KOPT-K1 (cell line): ENCODE data around the gene CMTM3.
"Not testable (repeated sequence)": the region's sequence is repeated elsewhere in the genome, so short reads cannot be mapped to it uniquely, and the experiment has no call there.

Experiments
- H3K27ac ChIP-seq: fragments of 200-600 bp; sonication (generic); 2 replicates; pipeline ENCODE4 v1.5.1; 2016; ENCODE audit warnings: antibody characterized with exemption, mild to moderate bottlenecking, low read depth, low read length; ENCODE audit not compliant: poor library complexity, severe bottlenecking
- H3K36me3 ChIP-seq: fragments of 200-600 bp; sonication (generic); 2 replicates; pipeline ENCODE4 v1.5.1; 2017; ENCODE audit warnings: antibody characterized with exemption, mild to moderate bottlenecking, low read length, moderate library complexity; ENCODE audit not compliant: insufficient read depth
- H3K9me3 ChIP-seq: fragments of 200-600 bp; sonication (generic); 2 replicates; pipeline ENCODE4 v1.5.1; 2017; ENCODE audit warnings: antibody characterized with exemption, low read length, mild to moderate bottlenecking; ENCODE audit not compliant: insufficient read depth, poor library complexity, severe bottlenecking

CMTM3 gene

GRCh38 chr16:66596986-66597848 is 7.3 kb upstream of the CMTM3 start:
- H3K9me3 ChIP-seq, result peaks cover 15% of the 10 kb centered on the region
- H3K27ac ChIP-seq, result peak overlapping the region; percentile 28

GRCh38 chr16:66598111-66598510 is 6.4 kb upstream of the CMTM3 start:
- Histone ChIP-seq H3K9me3 (peaks cover 15% of the 10 kb centered on the region), H3K27ac (no peak overlapping the region), H3K36me3 (no peaks in the 10 kb centered on the region)

More at GRCh38 chr16:66596986-66597848, 7.3 kb upstream of the CMTM3 start:
- no peaks in the 10 kb centered on the region for H3K36me3 ChIP-seq

GRCh38 chr16:66599726-66600125 is 4.8 kb upstream of the CMTM3 start:
- Histone ChIP-seq H3K27ac (peak overlapping the region; percentile 49), H3K9me3 (peaks cover 15% of the 10 kb centered on the region), H3K36me3 (no peaks in the 10 kb centered on the region)

- Histone ChIP-seq H3K36me3 (no peaks in the 10 kb centered on the region), H3K9me3 (peaks cover 15% of the 10 kb centered on the region), H3K27ac (peak overlapping the region; percentile 49)
These were observed 4.0 kb upstream of the CMTM3 start for GRCh38 chr16:66600477-66600876.

GRCh38 chr16:66601471-66601870 is 3.0 kb upstream of the CMTM3 start:
- Histone ChIP-seq H3K9me3 (peaks cover 15% of the 10 kb centered on the region), H3K27ac (no peak overlapping the region), H3K36me3 (0 out of 2 replicates have a peak, but pooled peaks cover 2% of the 10 kb centered on the region)

- Histone ChIP-seq H3K9me3 (peaks cover 15% of the 10 kb centered on the region), H3K27ac (peak overlapping the region; percentile 92), H3K36me3 (peaks cover 25% of the 10 kb centered on the region)
These were observed 748 bp upstream of the CMTM3 start for GRCh38 chr16:66603537-66604375.

- peaks cover 41% of the 10 kb centered on the region for H3K36me3 ChIP-seq
- peak overlapping the region; percentile 92 for H3K27ac ChIP-seq
- H3K9me3 ChIP-seq, result peaks cover 15% of the 10 kb centered on the region
These were observed 874 bp downstream of the CMTM3 start for GRCh38 chr16:66605177-66605978.

- peaks cover 8% of the 10 kb centered on the region for H3K9me3 ChIP-seq
- peaks cover 49% of the 10 kb centered on the region for H3K36me3 ChIP-seq
- H3K27ac ChIP-seq, result peak overlapping the region; percentile 92
These were observed 1.7 kb downstream of the CMTM3 start for GRCh38 chr16:66605979-66606751.

- H3K27ac ChIP-seq, result peak overlapping the region; percentile 1
- H3K9me3 ChIP-seq, result no peaks in the 10 kb centered on the region
- H3K36me3 ChIP-seq, result peaks cover 73% of the 10 kb centered on the region
These were observed 4.0 kb downstream of the CMTM3 start for GRCh38 chr16:66608241-66609138.

- no peaks in the 10 kb centered on the region for H3K9me3 ChIP-seq
- peaks cover 78% of the 10 kb centered on the region for H3K36me3 ChIP-seq
- no peak overlapping the region for H3K27ac ChIP-seq
These were observed 4.6 kb downstream of the CMTM3 start for GRCh38 chr16:66609139-66609510.

- peaks cover 90% of the 10 kb centered on the region for H3K36me3 ChIP-seq
- no peaks in the 10 kb centered on the region for H3K9me3 ChIP-seq
- H3K27ac ChIP-seq, result no peak overlapping the region
These were observed 5.8 kb downstream of the CMTM3 start for GRCh38 chr16:66610111-66610820.

GRCh38 chr16:66611911-66612310 is 7.4 kb downstream of the CMTM3 start:
- peaks cover 84% of the 10 kb centered on the region for H3K36me3 ChIP-seq
- not testable (repeated sequence) for H3K9me3 ChIP-seq, H3K27ac ChIP-seq

- no peaks in the 10 kb centered on the region for H3K9me3 ChIP-seq
- no peak overlapping the region for H3K27ac ChIP-seq
- H3K36me3 ChIP-seq, result peaks cover 79% of the 10 kb centered on the region
These were observed 7.9 kb downstream of the CMTM3 start for GRCh38 chr16:66612422-66612821.
